Stimulated activated CD4-positive, alpha-beta T cell treated with anti-CD3 and anti-CD28 coated beads, TNF-alpha, amount 100 ng/mL, for 4 hours (primary cell): ENCODE measurements around the gene CBX4.

ENCODE experiments used
- DNase-seq, 3 experiments: peaks; one replicate each; pipeline ENCODE4 v3.0.0-alpha.2; 2020; ENCODE audit warnings: low read depth in 3 of 3

CBX4 gene

GRCh38 chr17:79799174-79799537 lies 40.1 kb downstream of the CBX4 start:
- DNase-seq = no peak

GRCh38 chr17:79798299-79799173 lies 40.7 kb downstream of the CBX4 start:
- DNase-seq = no peak

- DNase-seq = no peak
Observed at GRCh38 chr17:79797492-79798298, 41.5 kb downstream of the CBX4 start.

GRCh38 chr17:79796763-79797491 lies 42.3 kb downstream of the CBX4 start, which contains the start of gene CBX8:
Gene CBX8 (minus strand): TSS chr17:79797077. CDS start chr17:79796998, 79 bp downstream.
- peak; percentile 98 to 99 (median 98) for DNase-seq

GRCh38 chr17:79796444-79796762 lies 42.8 kb downstream of the CBX4 start:
- DNase-seq = no peak

GRCh38 chr17:79795795-79796443 lies 43.3 kb downstream of the CBX4 start:
- DNase-seq = no peak

GRCh38 chr17:79794659-79795511 lies 44.4 kb downstream of the CBX4 start:
- no peak for DNase-seq

GRCh38 chr17:79793924-79794304 lies 45.3 kb downstream of the CBX4 start:
- DNase-seq = no peak

- no peak for DNase-seq
Observed at GRCh38 chr17:79792984-79793923, 46.0 kb downstream of the CBX4 start.

- no peak for DNase-seq
Observed at GRCh38 chr17:79792341-79792871, 46.8 kb downstream of the CBX4 start.

GRCh38 chr17:79791735-79792161 lies 47.5 kb downstream of the CBX4 start:
- DNase-seq = no peak

- DNase-seq = no peak
Observed at GRCh38 chr17:79790805-79791734, 48.2 kb downstream of the CBX4 start.

- no peak for DNase-seq
Observed at GRCh38 chr17:79789943-79790804, 49.1 kb downstream of the CBX4 start.

- no peak for DNase-seq
Observed at GRCh38 chr17:79788989-79789942, 50.0 kb downstream of the CBX4 start.

GRCh38 chr17:79788455-79788854 lies 50.8 kb downstream of the CBX4 start:
- no peak for DNase-seq
